CMK (cell line): ENCODE data around the gene MAD1L1.
A peak's percentile ranks its signal among the peaks of the same experiment; 100 is the strongest.
"Not testable (repeated sequence)": the region's sequence is repeated elsewhere in the genome, so short reads cannot be mapped to it uniquely, and the experiment has no call there.

Source experiments
- DNase-seq: peaks from one replicate; pipeline ENCODE4 v3.0.0-alpha.2; 2010; ENCODE audit warnings: low read depth

Gene MAD1L1

GRCh38 chr7:1883834-1884582 lies 348.7 kb downstream of the MAD1L1 start:
- no peak for DNase-seq

DNA sequence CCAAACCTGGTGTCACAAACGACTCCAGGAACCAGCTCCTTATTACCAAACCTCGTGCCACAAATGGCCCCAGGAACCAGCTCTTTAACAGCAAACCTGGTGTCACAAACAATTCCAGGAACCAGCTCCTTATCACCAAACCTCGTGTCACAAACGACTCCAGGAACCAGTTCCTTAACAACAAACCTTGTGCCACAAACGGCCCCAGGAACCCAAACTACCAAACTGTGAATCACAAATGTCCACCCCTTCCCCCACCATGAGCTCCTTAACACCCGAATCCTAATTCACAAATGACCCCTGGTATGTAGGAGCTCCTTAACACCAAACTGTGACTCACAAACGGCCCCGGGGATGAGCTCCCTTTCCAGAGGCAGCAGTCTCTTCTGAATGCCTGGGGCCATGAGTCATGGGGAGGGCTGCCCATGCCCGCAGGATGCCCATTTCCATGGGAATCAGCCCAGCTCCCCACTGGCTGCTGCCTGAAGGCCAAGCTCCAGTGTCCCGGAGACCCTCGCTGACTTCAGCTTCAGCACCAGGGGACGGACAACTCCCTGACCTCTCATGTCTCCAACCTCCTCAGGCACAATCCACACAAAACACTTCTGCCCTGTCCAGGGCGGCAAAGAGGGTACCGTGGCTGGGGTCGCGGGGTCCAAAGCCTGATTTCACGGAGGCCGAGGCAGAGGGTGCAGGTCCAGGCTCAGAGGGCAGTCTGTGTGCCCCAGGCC lies 349.5 kb downstream of the MAD1L1 start:
- peak; percentile 17 for DNase-seq

GRCh38 chr7:1882451-1882850 lies 350.3 kb downstream of the MAD1L1 start:
- no peak for DNase-seq

DNA sequence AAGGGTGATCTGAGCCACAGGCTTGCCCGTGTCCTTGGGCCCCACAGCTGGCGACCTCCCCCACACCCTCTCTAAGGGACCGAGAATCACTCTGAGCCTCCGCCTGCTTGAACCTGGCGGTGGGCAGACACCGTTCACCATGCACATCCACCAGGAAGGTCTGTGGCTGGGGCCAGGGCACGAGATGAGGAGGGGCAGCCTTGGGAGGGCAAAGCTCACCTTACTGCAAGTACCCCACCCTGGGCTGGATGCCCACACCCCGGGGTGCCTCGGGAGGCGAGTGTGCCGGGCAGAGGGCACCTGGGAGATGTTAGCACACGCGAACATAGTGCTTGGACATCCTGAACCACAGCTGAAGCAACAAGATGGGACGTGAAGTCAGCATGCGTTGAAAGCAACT lies 350.8 kb downstream of the MAD1L1 start:
- no peak for DNase-seq

- not testable (repeated sequence) for DNase-seq
Measured at GRCh38 chr7:1876641-1877040, 356.1 kb downstream of the MAD1L1 start.

DNA sequence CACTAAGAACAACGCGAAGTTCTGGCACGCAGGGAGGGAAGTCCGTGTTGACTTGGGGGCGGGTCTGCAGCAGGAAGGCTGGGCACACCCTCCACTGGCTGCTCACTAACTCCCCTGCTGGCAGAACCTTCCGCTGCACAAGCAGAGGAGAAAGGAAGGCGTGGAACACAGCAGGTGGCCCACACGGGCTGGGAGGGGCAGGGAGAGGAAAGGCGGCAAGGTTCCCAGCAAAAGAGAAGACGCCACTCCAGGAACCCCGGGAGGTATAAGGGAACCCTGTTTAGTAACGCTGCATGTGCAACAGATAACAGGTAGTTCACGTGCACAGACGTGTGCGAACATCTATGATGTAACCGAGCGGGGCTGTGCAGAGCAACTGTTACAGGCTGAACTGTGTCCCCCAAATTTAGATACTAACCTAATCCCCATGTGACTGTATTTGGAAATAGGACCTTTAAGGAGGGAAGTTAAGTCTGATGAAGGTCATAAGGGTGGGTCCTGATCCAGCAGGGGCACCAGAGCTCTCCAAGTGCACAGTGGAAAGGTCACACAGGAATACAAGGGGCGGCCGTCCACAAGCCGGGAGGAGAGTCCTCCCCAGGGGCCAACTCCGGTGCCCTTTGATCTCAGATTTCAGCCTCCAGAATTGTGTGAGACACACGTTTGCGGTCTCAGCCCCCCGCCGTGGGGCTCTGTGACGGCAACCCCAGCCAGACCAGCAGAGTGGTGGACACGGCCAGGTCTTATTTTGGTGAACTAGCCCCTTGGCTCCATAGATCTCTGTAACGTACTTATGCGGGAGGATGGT lies 357.1 kb downstream of the MAD1L1 start:
- DNase-seq = not testable (repeated sequence)

DNA sequence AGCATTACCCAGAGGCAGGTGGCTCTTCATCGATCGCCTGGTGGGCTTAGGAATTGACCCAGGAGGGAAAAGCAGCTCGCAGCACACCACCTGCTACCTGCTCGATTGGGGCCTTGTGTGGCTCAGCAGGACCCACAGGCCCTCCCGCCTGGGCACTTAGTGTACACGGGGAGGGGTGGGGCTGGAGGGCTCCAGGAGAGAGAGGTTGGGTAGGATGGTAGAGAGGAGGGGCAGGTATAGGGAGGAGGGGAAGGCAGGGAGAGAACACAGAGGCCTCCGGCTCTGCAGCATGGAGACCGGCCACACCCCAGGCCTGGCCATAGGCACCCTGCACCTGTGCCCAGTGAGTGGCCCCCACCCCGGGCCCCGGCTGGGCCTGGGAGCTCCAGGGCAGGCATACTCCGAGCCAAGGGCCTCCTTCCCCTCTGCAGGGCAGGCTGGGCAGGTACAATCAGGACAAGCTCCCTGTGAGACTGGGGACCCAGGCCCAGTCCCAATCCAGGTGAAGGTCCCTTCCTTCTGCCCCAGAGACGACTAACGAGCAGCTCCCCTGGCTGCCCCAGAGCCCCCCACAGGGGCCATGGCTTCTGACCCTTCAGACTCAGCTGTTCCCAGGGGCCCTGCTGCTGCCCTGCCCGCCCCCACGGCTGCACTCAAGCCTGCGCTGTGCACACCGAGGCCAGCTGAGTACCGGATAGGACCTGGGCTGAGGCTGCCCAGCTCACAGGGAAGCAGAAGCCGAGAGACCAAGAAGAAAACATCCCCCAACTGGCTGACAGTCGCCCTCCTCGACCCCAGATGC lies 358.0 kb downstream of the MAD1L1 start:
- DNase-seq = not testable (repeated sequence)

DNA sequence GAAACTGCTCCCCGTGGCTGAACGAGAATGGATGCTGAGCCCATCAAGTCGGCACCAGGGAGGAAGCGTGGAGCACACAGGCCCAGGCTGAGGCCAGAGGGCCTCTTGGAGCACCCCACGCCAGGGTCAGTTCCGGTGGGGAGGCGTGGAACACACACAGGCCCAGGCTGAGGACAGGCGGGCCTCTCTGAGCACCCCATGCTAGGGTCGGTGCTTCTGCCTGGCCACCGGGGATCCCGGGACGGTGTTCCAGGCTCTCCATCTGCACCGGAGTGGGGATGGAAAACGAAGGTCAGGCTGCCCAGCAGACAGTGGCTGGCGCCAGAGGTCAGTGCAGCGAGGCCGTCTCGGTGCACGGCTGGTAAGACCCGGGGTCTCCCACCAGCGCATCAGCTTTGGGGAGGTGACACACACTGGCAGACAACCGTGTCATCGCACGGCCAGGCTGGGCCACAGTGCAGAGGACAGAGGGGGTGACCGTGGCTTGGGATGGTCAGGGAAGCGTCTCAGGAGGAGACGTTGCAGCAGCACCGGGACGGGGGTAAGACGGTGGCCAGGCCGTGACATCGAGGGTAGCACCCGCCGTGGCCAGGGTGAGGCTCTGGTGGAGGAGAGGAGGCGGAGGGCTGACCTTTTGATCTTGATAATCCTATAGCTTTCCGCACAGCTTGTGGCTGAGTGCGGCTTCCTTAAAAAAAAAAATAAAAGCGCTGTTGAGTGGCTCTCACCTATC lies 358.7 kb downstream of the MAD1L1 start:
- DNase-seq = no peak

DNA sequence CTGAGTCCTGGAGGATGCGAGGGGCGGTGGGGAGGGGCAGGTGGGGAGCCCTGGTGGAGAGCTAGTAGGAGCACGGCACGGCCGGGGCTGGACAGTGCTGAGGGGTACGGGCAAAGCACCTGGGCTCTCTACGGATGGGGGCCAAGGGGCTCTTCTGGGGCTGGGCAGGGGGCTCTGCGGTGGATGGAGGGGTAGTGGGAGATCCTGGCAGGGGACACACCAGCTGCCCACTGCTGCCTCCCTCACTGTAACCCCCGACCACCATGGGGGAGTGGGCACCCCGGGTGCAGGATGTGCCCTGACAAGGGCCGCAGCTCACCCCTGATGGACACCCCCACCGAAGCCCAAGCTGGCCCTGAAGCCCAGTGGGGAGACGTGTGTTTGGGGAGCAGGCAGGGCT lies 359.3 kb downstream of the MAD1L1 start:
- no peak for DNase-seq

- DNase-seq = no peak
Measured at GRCh38 chr7:1873070-1873405, 359.7 kb downstream of the MAD1L1 start.

- no peak for DNase-seq
Measured at GRCh38 chr7:1872191-1873069, 360.3 kb downstream of the MAD1L1 start.

DNA sequence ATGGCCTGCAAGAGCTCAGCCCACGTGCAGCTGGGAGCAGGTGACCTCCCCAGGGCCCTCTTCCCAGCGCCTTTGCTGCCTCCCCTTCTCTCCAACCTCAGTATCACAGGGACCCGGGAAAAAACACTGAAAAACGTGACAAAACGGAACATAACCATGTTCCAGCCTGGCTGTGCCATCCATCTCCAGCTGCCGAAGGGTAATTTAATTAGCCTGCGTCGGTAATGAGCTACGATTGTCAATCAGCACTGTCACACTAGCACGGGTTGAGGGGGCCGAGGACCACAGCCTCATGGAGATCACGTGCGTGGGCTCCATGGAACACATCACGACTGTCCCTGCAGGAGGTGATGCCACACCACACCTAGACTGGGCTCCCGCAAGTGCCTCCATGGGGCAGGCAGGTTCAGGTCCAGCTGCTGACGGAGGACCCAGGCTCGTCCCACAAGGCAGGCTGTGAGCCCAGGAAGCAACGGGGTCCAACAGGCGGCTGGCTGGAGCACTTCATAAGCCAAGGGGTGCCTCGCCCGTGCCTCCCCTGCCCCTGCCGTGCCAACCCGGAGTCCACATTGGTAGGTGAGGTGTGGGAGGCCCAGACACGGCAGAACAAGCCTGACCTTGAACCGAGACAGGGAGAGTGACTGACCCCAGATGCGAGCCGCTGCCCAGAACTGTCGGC lies 363.2 kb downstream of the MAD1L1 start:
- DNase-seq = no peak

DNA sequence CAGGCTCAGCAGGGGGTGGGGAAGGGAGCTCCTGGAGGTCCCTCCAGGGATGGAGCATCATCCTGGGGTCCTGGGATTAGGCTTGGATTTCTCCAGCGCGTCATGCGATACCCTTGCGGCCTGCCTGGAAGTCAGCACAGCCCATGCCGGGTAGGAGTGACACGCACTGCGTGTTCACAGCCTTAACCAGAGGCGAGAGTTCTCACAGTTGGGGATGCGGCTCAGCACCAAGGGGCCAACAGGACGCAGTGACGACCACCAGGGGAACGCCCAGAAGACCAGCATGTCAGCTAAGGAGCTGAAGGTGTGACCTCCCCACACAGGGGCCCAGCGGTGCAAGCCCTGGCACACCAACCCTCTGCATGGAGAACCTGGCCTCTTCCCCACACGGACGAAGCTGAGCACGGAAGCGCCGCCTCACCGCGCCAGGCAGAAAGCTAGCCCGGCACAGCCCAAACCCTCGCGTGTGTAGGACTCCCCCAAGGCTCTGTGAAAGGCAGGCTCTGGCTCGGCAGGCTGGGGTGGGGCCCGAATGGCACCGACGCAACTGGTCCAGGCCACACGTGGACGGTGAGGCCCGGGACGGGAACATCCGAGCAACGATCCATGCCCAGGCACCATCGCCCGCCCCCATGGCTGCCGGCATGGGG lies 364.1 kb downstream of the MAD1L1 start:
- DNase-seq = no peak

- DNase-seq = no peak
Measured at GRCh38 chr7:1867370-1868260, 365.1 kb downstream of the MAD1L1 start.

GRCh38 chr7:1866601-1867000 lies 366.1 kb downstream of the MAD1L1 start:
- DNase-seq = no peak

DNA sequence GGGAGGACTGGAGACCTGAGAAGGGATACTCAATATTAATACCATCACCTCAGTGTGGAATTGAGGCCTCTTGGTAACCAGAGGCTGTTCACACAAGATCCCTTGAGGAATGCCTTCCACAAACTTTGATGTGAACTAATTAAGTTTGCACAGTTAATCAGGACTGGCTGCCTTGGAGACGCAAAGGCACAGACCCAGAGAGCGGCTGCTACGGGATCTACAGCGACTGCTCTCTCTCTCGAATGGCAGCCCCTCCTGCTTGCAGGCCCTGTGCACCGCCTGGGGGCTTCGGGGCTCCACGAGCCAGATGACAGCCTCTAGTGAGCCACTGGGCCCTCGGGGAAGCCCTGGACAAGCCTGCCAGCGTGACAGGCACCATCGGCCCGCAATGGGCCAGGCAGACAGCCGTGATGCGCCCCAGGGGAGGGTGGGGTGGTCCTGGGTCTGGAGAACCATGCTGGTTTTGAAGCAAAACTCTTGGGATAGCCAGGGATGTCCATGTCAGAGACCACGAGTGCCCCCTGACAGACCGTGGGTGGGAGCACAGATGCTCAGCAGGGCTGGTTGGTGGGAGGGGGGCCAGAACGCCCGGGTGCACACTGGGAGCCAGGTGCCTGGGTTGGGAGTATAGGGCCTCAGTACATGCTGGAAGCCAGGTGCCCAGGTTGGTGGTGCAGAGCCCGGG lies 367.0 kb downstream of the MAD1L1 start:
- no peak for DNase-seq

DNA sequence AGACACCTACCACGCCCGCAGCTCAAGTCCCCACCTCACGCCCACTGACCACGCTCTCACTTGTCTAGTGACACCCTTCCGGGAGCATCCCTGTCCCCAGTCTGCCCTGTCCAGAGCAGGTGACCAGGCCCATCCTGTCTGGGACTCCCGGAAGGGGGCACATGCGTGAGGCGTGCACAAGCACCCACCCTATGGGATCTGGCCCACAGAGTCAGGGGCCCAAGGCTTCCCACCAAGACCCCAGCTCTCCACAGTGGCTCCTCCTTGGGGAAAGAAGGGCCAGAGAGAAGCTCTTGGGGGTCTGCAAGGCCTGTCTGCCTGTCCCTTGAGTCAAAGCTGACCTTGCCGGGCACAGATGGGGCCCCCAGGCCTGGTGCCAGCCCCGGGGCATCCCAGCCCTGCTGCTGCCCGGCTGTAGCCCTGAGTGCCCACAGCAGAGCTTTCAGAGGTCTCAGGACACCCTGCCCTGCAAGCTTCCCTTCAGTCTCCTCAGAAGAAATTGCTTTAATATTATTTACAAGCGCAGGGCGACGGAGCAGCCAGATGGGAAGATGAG lies 367.7 kb downstream of the MAD1L1 start:
- DNase-seq = no peak
